IMR-90 (cell line): Measurements from ENCODE around the gene ADGRF4. TPM values are rescaled to one million over a fixed set of nuclear protein-coding genes. Genes with fewer than 3 reads are reported as not detected.

Experiments used
- ATAC-seq: fragments of 200-7000 bp; cut with Tn5 transposase; 2 replicates; pipeline ENCODE4 v1.9.1; 2020; ENCODE audit warnings: low read depth, mild to moderate bottlenecking, moderate library complexity
- BruUV-seq: library from RNA; stranded (reverse); fragments of 400-500 nt; replicated peaks from 2 replicates; lab custom pipeline; 2021; lab: Mats Ljungman, UMichigan
- CTCF ChIA-PET: fragments of 300-600 bp; formaldehyde crosslinking; extraction: SDS; loops from one replicate; lab custom pipeline; 2021; ENCODE audit warnings: antibody characterized with exemption; lab: Yijun Ruan, JAX
- POLR2A ChIA-PET: fragments of 300-600 bp; sonication (Branson Sonifier 250); formaldehyde crosslinking; loops from one replicate; lab custom pipeline; 2022; ENCODE audit warnings: antibody characterized with exemption; ENCODE audit not compliant: unreplicated experiment; lab: Charles Lee
- DNase-seq: peaks from one replicate; pipeline ENCODE4 v3.0.0; 2013
- H2AFZ ChIP-seq: replicated peaks from 2 replicates; pipeline ENCODE3; 2013; ENCODE audit warnings: low read length, mild to moderate bottlenecking; ENCODE audit not compliant: poor library complexity
- H2AK5ac ChIP-seq: 2 replicates; pipeline ENCODE4 v1.6.1; 2013; ENCODE audit warnings: low read depth, low read length, inconsistent platforms
- H2AK9ac ChIP-seq: replicated peaks from 2 replicates; pipeline ENCODE3; 2013; ENCODE audit warnings: mild to moderate bottlenecking, low read depth, low read length, moderate library complexity; ENCODE audit not compliant: poor library complexity
- H2BK120ac ChIP-seq: 2 replicates; pipeline ENCODE4 v1.6.1; 2013; ENCODE audit warnings: low read depth, low read length, inconsistent platforms
- H2BK15ac ChIP-seq: 3 replicates; pipeline ENCODE4 v1.6.1; 2013; ENCODE audit warnings: low read depth, low read length, inconsistent platforms
- H2BK20ac ChIP-seq: 2 replicates; pipeline ENCODE4 v1.6.1; 2013; ENCODE audit warnings: low read depth, mild to moderate bottlenecking, inconsistent platforms, low read length, moderate library complexity
- H2BK5ac ChIP-seq: 2 replicates; pipeline ENCODE4 v1.6.1; 2013; ENCODE audit warnings: mild to moderate bottlenecking, low read depth, low read length, inconsistent platforms; ENCODE audit not compliant: poor library complexity, severe bottlenecking
- H3K14ac ChIP-seq: replicated peaks from 2 replicates; pipeline ENCODE4 v1.6.1; 2013; ENCODE audit warnings: low read depth, low read length, inconsistent platforms
- H3K18ac ChIP-seq: 2 replicates; pipeline ENCODE4 v1.6.1; 2013; ENCODE audit warnings: low read depth, low read length, control low read depth
- H3K23ac ChIP-seq: 2 replicates; pipeline ENCODE4 v1.6.1; 2013; ENCODE audit warnings: low read depth, low read length, inconsistent platforms
- H3K27ac ChIP-seq: 2 replicates; pipeline ENCODE4 v1.5.1; 2013; ENCODE audit warnings: mild to moderate bottlenecking, control low read depth, low read length; ENCODE audit not compliant: insufficient read depth
- H3K27me3 ChIP-seq: 2 replicates; pipeline ENCODE4 v1.6.1; 2013; ENCODE audit warnings: low read length; ENCODE audit not compliant: control insufficient read depth, insufficient read depth
- H3K36me3 ChIP-seq: 2 replicates; pipeline ENCODE4 v1.6.1; 2013; ENCODE audit warnings: low read length, mixed read lengths; ENCODE audit not compliant: control insufficient read depth, insufficient read depth
- H3K4ac ChIP-seq: 2 replicates; pipeline ENCODE4 v1.6.1; 2013; ENCODE audit warnings: low read depth, low read length, inconsistent platforms
- H3K4me1 ChIP-seq: 2 replicates; pipeline ENCODE4 v1.6.1; 2013; ENCODE audit warnings: low read length, mixed read lengths; ENCODE audit not compliant: control insufficient read depth, insufficient read depth
- H3K4me2 ChIP-seq: 2 replicates; pipeline ENCODE4 v1.6.1; 2013; ENCODE audit warnings: low read depth, mild to moderate bottlenecking, control low read depth, low read length, moderate library complexity
- H3K4me3 ChIP-seq: 2 replicates; pipeline ENCODE4 v1.5.1; 2013; ENCODE audit warnings: low read depth, mild to moderate bottlenecking, control low read depth, low read length, moderate library complexity; ENCODE audit not compliant: insufficient read depth
- H3K56ac ChIP-seq: 2 replicates; pipeline ENCODE4 v1.6.1; 2013; ENCODE audit warnings: low read length, inconsistent platforms; ENCODE audit not compliant: insufficient read depth; ENCODE audit errors: extremely low read depth
- H3K79me1 ChIP-seq, 2 experiments: 2 replicates each; pipeline ENCODE4 v1.6.1; 2013; ENCODE audit warnings: low read length in 2 of 2, inconsistent platforms in 1 of 2, low read depth in 1 of 2
- H3K9ac ChIP-seq: 2 replicates; pipeline ENCODE4 v1.6.1; 2013; ENCODE audit warnings: low read depth, low read length, control low read depth
- H3K9me1 ChIP-seq: 2 replicates; pipeline ENCODE4 v1.6.1; 2013; ENCODE audit warnings: low read length, inconsistent platforms; ENCODE audit not compliant: insufficient read depth
- H3K9me3 ChIP-seq: 2 replicates; pipeline ENCODE4 v1.6.1; 2013; ENCODE audit warnings: low read length; ENCODE audit not compliant: control insufficient read depth, insufficient read depth
- H4K20me1 ChIP-seq: 2 replicates; pipeline ENCODE4 v1.6.1; 2013; ENCODE audit warnings: low read length, inconsistent platforms; ENCODE audit not compliant: insufficient read depth
- H4K5ac ChIP-seq: 2 replicates; pipeline ENCODE4 v1.6.1; 2013; ENCODE audit warnings: mild to moderate bottlenecking, low read depth, low read length, control low read depth
- H4K8ac ChIP-seq, 2 experiments: 2 replicates each; pipeline ENCODE4 v1.6.1; 2013; ENCODE audit warnings: low read depth in 2 of 2, low read length in 2 of 2, control low read depth in 1 of 2, inconsistent platforms in 1 of 2
- H4K91ac ChIP-seq: 2 replicates; pipeline ENCODE4 v1.6.1; 2013; ENCODE audit warnings: low read depth, low read length, inconsistent platforms; ENCODE audit not compliant: insufficient read depth
- CTCF ChIP-seq: conservative IDR thresholded peaks from 2 replicates; pipeline ENCODE4 v1.5.1; 2012; ENCODE audit warnings: mild to moderate bottlenecking, low read depth, low read length, improper control_type of control experiment
- FOS ChIP-seq: fragments of 150-350 bp; IDR thresholded peaks from 2 replicates; pipeline ENCODE4 v1.6.1; 2016; ENCODE audit warnings: low read depth, low read length
- MAFK ChIP-seq: IDR thresholded peaks from 2 replicates; pipeline ENCODE4 v1.6.1; 2012; ENCODE audit warnings: low read depth, low read length, improper control_type of control experiment
- MAZ ChIP-seq: IDR thresholded peaks from 2 replicates; pipeline ENCODE4 v1.6.1; 2012; ENCODE audit warnings: low read depth, mild to moderate bottlenecking, low read length, improper control_type of control experiment, moderate library complexity, borderline replicate concordance
- MXI1 ChIP-seq: IDR thresholded peaks from 2 replicates; pipeline ENCODE4 v1.6.1; 2012; ENCODE audit warnings: low read depth, mild to moderate bottlenecking, low read length, moderate library complexity, borderline replicate concordance
- NFE2L2 ChIP-seq: fragments of 150-350 bp; IDR thresholded peaks from 2 replicates; pipeline ENCODE4 v1.6.1; 2016; ENCODE audit warnings: low read depth, mild to moderate bottlenecking, low read length
- POLR2A ChIP-seq: IDR thresholded peaks from 2 replicates; pipeline ENCODE4 v1.6.1; 2012; ENCODE audit warnings: mild to moderate bottlenecking, low read depth, low read length
- RAD21 ChIP-seq: IDR thresholded peaks from 2 replicates; pipeline ENCODE4 v1.6.1; 2012; ENCODE audit warnings: low read length, improper control_type of control experiment
- RCOR1 ChIP-seq: IDR thresholded peaks from 2 replicates; pipeline ENCODE4 v1.6.1; 2012; ENCODE audit warnings: mild to moderate bottlenecking, low read length, improper control_type of control experiment; ENCODE audit not compliant: insufficient replicate concordance
- RFX5 ChIP-seq: IDR thresholded peaks from 2 replicates; pipeline ENCODE4 v1.8.0; 2012; ENCODE audit warnings: low read depth, mild to moderate bottlenecking, low read length, moderate library complexity
- WGBS, 2 experiments: methylation state at CpG; one replicate each; pipeline versions ENCODE4 v1.1.5 to v1.1.7; 2013; ENCODE audit warnings: missing lambda C conversion rate in 2 of 2; ENCODE audit not compliant: insufficient read length in 1 of 2; ENCODE audit errors: extremely low coverage in 2 of 2; 5-methylcytosine and 5-hydroxymethylcytosine counted together
- dilution Hi-C: fragments of 300-500 bp; cut with HindIII; formaldehyde crosslinking; loops from one replicate; pipeline ENCODE4 v1.14.3; 2018; ENCODE audit warnings: low sequenced_read_pairs; ENCODE audit not compliant: unreplicated experiment
- in situ Hi-C: fragments of 300-500 bp; cut with MboI; formaldehyde crosslinking; loops from 3 replicates; pipeline ENCODE4 v1.14.3; 2019; ENCODE audit warnings: low sequenced_read_pairs, inconsistent platforms, mixed read lengths
- intact Hi-C: fragments of 100-400 bp; cut with micrococcal nuclease; formaldehyde crosslinking; loops from 2 replicates; pipeline ENCODE4 v1.10.0; 2022
- polyA plus RNA-seq, 3 experiments: library from polyadenylated mRNA; depleted of rRNA; stranded (reverse); fragments of >200 nt; gene quantifications; 2 replicates each; pipeline ENCODE4 v1.2.3, GENCODE V29; 2012; ENCODE audit warnings: low replicate concordance in 1 of 3
- total RNA-seq: library from RNA; depleted of rRNA; stranded (reverse); fragments of >200 nt; gene quantifications from 2 replicates; pipeline ENCODE4 v1.2.3, GENCODE V29; 2012
- TF ChIP-seq, protein P1 (sequence below): fragments of 150-350 bp; IDR thresholded peaks from 2 replicates; pipeline ENCODE4 v1.6.1; 2017; ENCODE audit warnings: mild to moderate bottlenecking, antibody characterized with exemption, low read length, low read depth

Gene ADGRF4
- total and polyA plus RNA-seq, 2 of the 4 experiments (the other 2 are of a cell fraction), result under 0.01 to 0.02 TPM

- Histone ChIP-seq H3K4me2 (no peak overlapping the region), H3K23ac (no peak overlapping the region), H3K9me1 (no peaks in the 10 kb centered on the region), H2BK5ac (no peak overlapping the region), H3K27me3 (no peaks in the 10 kb centered on the region), H3K9me3 (no peaks in the 10 kb centered on the region), H3K27ac (no peak overlapping the region), H2AFZ (no peak overlapping the region), H3K9ac (no peak overlapping the region), H3K4me1 (no peaks in the 10 kb centered on the region), H3K14ac (no peak overlapping the region), H2BK20ac (no peak overlapping the region), H3K18ac (no peak overlapping the region), H2AK5ac (no peak overlapping the region), H3K79me1 (no peaks in the 10 kb centered on the region), H2BK120ac (no peak overlapping the region), H3K4ac (no peak overlapping the region), H4K20me1 (no peaks in the 10 kb centered on the region), H2BK15ac (no peak overlapping the region), H4K91ac (no peak overlapping the region), H2AK9ac (no peak overlapping the region), H4K8ac (no peak overlapping the region), H4K5ac (no peak overlapping the region), H3K56ac (no peak overlapping the region), H3K36me3 (no peaks in the 10 kb centered on the region), H3K4me3 (no peak overlapping the region)
- ChIA-PET POLR2A (no interaction called here), CTCF (no interaction called here)
- dilution Hi-C loops (no loop called here), in situ Hi-C loops (no loop called here), intact Hi-C loops (no loop called here)
- WGBS, 2 experiments, result 43% methylated on average over 1 of the region's 2 CpGs; no CpG with 5 or more reads in 1 of the 2 experiments
- no peak for TF ChIP-seq NFE2L2
- no peak for TF ChIP-seq POLR2A
- no peak for TF ChIP-seq RCOR1
- TF ChIP-seq RAD21, result no peak
- TF ChIP-seq MXI1, result no peak
- TF ChIP-seq CTCF, result no peak
- TF ChIP-seq MAZ, result no peak
- TF ChIP-seq FOS, result no peak
- TF ChIP-seq, protein P1, sequence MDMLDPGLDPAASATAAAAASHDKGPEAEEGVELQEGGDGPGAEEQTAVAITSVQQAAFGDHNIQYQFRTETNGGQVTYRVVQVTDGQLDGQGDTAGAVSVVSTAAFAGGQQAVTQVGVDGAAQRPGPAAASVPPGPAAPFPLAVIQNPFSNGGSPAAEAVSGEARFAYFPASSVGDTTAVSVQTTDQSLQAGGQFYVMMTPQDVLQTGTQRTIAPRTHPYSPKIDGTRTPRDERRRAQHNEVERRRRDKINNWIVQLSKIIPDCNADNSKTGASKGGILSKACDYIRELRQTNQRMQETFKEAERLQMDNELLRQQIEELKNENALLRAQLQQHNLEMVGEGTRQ, result no peak
- TF ChIP-seq MAFK, result no peak
- no peak for TF ChIP-seq RFX5
- DNase-seq (no peak), ATAC-seq (no peak)
- no TSS peak for BruUV-seq
Measured at GRCh38 chr6:47690214-47690613, 8.2 kb upstream of the ADGRF4 start.
